Pancreas (tissue), 10 donors: Measurements from ENCODE around the gene C1QTNF7. TPM values are rescaled to one million over a fixed set of nuclear protein-coding genes. Genes with fewer than 3 reads are reported as not detected.

Experiments
- ATAC-seq, 4 donors: fragments of 200-7000 bp; cut with Tn5 transposase; one replicate each; pipeline versions ENCODE4 v1.8.0 to v1.9.1; 2020; ENCODE audit warnings: mild to moderate bottlenecking in 4 of 4, moderate library complexity in 4 of 4
- DNase-seq, 6 donors: peaks; one replicate each; pipeline ENCODE4 v3.0.0-alpha.2; 2020
- FAIRE-seq: peaks from 2 replicates; lab custom pipeline; 2012; peaks lifted over from hg19 to GRCh38; lab: Jason Lieb, UNC
- H3K27ac ChIP-seq, 4 donors: fragments of 200-600 bp; sonication (generic); 1 replicate in 3 of 4; 2 replicates in 1 of 4; pipeline versions ENCODE4 v1.5.0 to v1.8.0; 2020
- H3K27me3 ChIP-seq, 4 donors: fragments of 200-600 bp; one replicate each; pipeline ENCODE4 v1.8.0; 2021
- H3K36me3 ChIP-seq, 3 donors: fragments of 200-600 bp; sonication (generic) in 1 of 3; one replicate each; pipeline versions ENCODE4 v1.5.0 to v1.8.0; 2020 to 2021
- H3K4me1 ChIP-seq, 3 donors: fragments of 200-600 bp; one replicate each; pipeline ENCODE4 v1.8.0; 2021
- H3K4me3 ChIP-seq, 4 donors: fragments of 200-600 bp; sonication (generic) in 2 of 4; one replicate each; pipeline versions ENCODE4 v1.5.0 to v1.8.0; 2020 to 2021
- H3K9me3 ChIP-seq, 4 donors: fragments of 200-600 bp; one replicate each; pipeline ENCODE4 v1.8.0; 2021
- WGBS, 2 donors: extraction: QIAGEN DNeasy Blood & Tissue Kit; methylation state at CpG; one replicate each; pipeline ENCODE4 v1.1.7; 2013; 5-methylcytosine and 5-hydroxymethylcytosine counted together
- intact Hi-C, 3 donors: fragments of 100-400 bp; cut with DNase I; formaldehyde crosslinking; loops; one replicate each; pipeline versions ENCODE4 v1.11.1 to v1.14.2; 2022
- polyA plus RNA-seq, 2 donors: library from polyadenylated mRNA; stranded (reverse); fragments of 200-250 nt; gene quantifications; one replicate each; pipeline ENCODE4 v1.2.3, GENCODE V29; 2013
- total RNA-seq, 6 donors: library from RNA; stranded (reverse); fragmentation: NEBNext Ultra II Directional in 4 of 6; extraction: Animal tissue kit (Norgen Biotek cat#: 25700) in 4 of 6; gene quantifications; one replicate each; pipeline versions ENCODE4 v1.2.1 to v1.2.4, GENCODE V29; 2021 to 2023
- TF ChIP-seq, protein P1 (sequence below), 4 donors: fragments of 200-600 bp; sonication (generic) in 3 of 4; IDR thresholded peaks; one replicate each; pipeline versions ENCODE4 v1.5.0 to v1.8.0; 2021; ENCODE audit warnings: antibody characterized with exemption in 4 of 4
- donor health status: healthy with polysubstance abuse.
- donor health status: DM: no; HTN: no; CAD: no; lungs with moderate emphysema.
- donor health status: DM: no; HTN: no; CAD: no.
- donor health status: control.
- donor health status: control.
- donor health status: Bipolar disorder and iron deficiency.
- donor health status: DM: yes; HTN: yes; CAD: no.
- donor health status: DM: no; HTN: no; CAD: no.
- donor health status: DM: no; HTN: no; CAD: no.
- donor health status: DM: yes; HTN: yes; CAD: no.

Gene C1QTNF7
- total and polyA plus RNA-seq, 8 donors: 0.03 to 1.1 (median 0.38) TPM

DNA sequence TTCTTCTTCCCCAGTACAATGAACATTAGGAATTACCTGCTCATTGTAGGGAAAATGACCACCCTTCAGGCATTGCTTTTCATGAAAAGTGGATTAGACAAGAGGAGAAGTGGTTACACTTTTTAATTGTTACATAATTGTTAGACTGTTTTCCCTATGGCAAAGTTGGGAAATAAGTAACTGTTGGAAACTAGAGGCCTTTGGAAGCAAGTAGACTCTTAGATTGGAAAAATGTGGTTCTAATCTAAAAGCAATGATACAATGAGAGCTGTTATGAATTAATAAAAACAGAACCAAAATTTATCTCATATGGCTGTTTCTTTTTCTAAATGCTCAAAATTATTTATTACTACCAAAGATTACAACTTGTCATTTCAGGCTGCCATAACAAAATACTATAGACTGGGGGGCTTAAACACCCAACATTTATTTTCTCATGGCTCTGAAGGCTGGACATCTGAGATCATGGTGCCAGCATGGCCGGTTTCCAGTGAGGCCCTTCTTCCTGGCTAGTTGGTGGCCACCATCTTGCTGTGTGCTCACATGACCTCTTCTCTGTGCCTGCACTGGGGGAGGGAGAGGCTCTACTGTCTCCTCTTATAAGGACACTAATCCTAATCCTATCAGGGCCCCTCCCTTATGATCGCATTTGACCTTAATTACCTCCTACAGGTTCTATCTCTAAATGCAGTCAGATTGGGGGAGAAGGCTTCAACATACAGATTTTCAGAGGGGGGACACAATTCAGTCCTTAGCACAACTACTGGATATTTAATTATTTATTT is 54.3 kb downstream of the C1QTNF7 start:
- Histone ChIP-seq H3K27ac (no peak overlapping the region), H3K36me3 (no peaks in the 10 kb centered on the region), H3K27me3 (no peaks in the 10 kb centered on the region), H3K4me1 (no peaks in the 10 kb centered on the region), H3K4me3 (no peak overlapping the region), H3K9me3 (no peaks in the 10 kb centered on the region)
- no peak for ATAC-seq
- no peak for FAIRE-seq
- TF ChIP-seq, protein P1, sequence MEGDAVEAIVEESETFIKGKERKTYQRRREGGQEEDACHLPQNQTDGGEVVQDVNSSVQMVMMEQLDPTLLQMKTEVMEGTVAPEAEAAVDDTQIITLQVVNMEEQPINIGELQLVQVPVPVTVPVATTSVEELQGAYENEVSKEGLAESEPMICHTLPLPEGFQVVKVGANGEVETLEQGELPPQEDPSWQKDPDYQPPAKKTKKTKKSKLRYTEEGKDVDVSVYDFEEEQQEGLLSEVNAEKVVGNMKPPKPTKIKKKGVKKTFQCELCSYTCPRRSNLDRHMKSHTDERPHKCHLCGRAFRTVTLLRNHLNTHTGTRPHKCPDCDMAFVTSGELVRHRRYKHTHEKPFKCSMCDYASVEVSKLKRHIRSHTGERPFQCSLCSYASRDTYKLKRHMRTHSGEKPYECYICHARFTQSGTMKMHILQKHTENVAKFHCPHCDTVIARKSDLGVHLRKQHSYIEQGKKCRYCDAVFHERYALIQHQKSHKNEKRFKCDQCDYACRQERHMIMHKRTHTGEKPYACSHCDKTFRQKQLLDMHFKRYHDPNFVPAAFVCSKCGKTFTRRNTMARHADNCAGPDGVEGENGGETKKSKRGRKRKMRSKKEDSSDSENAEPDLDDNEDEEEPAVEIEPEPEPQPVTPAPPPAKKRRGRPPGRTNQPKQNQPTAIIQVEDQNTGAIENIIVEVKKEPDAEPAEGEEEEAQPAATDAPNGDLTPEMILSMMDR (IDR thresholded peaks at IDR 0.05): no peak
- WGBS, 2 donors: 90 to 100% methylated on average over 2 of the region's 2 CpGs
- DNase-seq: no peak
- intact Hi-C loops: no loop called here

DNA sequence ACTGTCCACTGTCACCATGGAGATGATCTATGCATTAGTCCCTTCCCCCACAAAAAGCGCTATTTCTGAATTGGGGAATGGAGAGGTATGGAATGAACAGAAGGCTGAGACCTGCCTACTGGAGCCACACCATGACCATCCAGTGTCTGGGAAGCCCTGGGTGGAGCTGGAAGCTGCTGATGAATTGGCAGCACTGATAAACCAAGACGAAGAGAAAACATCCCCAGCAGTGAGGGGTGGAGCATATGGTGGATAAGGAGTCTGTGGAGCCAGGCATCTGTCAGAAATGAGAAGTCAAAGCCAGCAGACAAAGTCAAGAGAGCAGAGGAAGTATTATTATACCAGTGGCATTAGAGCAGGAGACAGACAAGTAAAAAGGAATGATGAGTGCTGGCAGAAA is 55.0 kb downstream of the C1QTNF7 start:
- Histone ChIP-seq H3K27ac (no peak overlapping the region), H3K4me3 (no peak overlapping the region), H3K36me3 (no peaks in the 10 kb centered on the region), H3K9me3 (no peaks in the 10 kb centered on the region), H3K27me3 (no peaks in the 10 kb centered on the region), H3K4me1 (no peaks in the 10 kb centered on the region)
- TF ChIP-seq, protein P1 (IDR thresholded peaks at IDR 0.05): no peak
- intact Hi-C loops: no loop called here
- ATAC-seq (no peak), FAIRE-seq (no peak), DNase-seq (no peak)
- WGBS, 2 donors: 56 to 58% methylated on average over 2 of the region's 2 CpGs

DNA sequence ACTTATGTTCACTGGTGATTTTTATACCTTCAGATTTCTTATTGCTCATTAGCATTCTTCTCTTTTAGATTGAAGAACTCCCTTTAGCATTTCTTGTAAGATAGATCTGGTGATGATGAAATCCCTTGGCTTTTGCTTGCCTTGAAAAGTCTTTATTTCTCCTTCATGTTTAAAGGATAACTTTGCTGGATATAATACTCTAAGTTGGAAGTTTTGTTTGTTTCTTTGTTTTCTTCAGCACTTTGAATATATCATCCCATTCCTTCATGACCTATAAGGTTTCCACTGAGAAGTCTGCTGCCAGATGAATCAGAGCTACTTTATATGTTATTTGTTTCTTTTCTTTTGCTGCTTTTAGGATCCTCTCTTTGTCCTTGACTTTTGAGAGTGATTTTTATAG is 60.3 kb downstream of the C1QTNF7 start:
- no peak overlapping the region for H3K27ac ChIP-seq
- FAIRE-seq: no peak
- H3K27me3 ChIP-seq: no peaks in the 10 kb centered on the region
- intact Hi-C loops: no loop called here
- DNase-seq: no peak
- no peaks in the 10 kb centered on the region for H3K9me3 ChIP-seq
- H3K4me1 ChIP-seq: no peaks in the 10 kb centered on the region
- no peak overlapping the region for H3K4me3 ChIP-seq
- TF ChIP-seq, protein P1 (IDR thresholded peaks at IDR 0.05): no peak
- no peaks in the 10 kb centered on the region for H3K36me3 ChIP-seq
- ATAC-seq: no peak

DNA sequence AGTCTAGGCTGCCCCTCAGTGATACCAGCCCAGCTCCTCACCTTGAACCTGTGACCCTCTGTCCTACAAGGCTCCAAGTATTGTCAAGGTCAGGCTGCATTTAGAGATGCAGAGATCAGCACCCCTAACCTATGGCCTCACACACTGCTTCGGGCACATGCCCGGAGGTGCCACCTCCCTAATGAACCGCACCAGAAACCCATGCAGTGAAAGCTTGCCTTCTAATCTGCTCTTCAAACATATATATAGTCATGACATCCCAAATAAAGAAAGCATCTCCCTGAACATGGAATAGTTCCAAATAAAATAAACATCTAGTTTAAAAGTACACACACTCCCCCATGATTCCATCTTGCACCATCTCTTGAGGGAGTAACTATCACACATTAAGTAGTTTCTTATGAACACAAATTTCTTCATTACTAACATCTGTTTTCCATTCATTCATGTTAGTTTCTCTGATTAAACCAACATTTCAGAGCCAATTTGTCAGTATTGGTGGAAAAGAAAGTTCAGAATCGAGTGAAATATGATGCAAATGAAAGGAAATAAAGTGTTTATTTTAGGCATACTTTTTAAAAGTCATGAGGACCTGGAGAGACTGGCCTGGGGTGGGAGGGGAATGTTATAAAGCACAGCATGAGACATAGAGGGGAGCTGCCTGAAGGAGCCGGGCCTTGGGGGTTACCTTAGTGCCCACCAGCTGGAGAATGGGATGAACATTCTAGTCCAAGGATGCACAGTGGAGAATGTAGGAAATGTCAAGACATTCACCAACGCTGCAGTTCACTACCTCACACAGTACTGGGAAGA is 61.0 kb downstream of the C1QTNF7 start:
- Histone ChIP-seq H3K27me3 (no peaks in the 10 kb centered on the region), H3K27ac (no peak overlapping the region), H3K9me3 (no peaks in the 10 kb centered on the region), H3K36me3 (no peaks in the 10 kb centered on the region), H3K4me3 (no peak overlapping the region), H3K4me1 (no peaks in the 10 kb centered on the region)
- intact Hi-C loops: no loop called here
- ATAC-seq (no peak), FAIRE-seq (no peak), DNase-seq (no peak)
- TF ChIP-seq, protein P1 (IDR thresholded peaks at IDR 0.05): no peak
- WGBS, 2 donors: 91 to 95% methylated on average over 6 of the region's 6 CpGs
